Neural progenitor cell (in vitro differentiated cells): Measurements from ENCODE around the gene C6orf62.

Experiments used
- EZH2 ChIP-seq: fragments of 200-600 bp; sonication (generic); IDR thresholded peaks from 2 replicates; pipeline ENCODE4 v1.6.1; 2017; ENCODE audit warnings: antibody characterized with exemption, mild to moderate bottlenecking, moderate library complexity
- EZH2phosphoT487 ChIP-seq: fragments of 200-600 bp; sonication (generic); IDR thresholded peaks from 2 replicates; pipeline ENCODE4 v1.6.1; 2017; ENCODE audit warnings: antibody characterized with exemption
- TF ChIP-seq, protein P1 (sequence below): fragments of 200-600 bp; sonication (generic); IDR thresholded peaks from 2 replicates; pipeline ENCODE4 v1.5.1; 2017; ENCODE audit warnings: antibody characterized with exemption, mild to moderate bottlenecking

DNA sequence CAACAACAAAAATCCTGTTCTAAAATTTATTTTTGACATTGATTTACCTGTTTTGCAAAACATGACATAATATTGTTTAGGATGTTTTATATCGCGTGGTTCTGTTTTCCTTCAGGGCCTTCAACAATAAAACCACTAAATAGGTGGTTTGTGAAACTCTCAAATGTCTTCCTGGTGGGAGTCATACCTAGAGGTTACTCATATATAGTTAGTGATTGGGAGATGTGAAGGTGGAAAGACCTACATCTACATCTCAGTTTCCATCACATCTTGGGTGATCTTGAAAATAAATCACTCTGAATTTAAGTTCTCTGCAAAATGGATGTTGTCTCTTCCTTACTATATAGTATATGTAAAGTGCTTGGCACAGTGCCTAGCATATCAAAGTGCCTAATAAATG lies 22.9 kb downstream of the C6orf62 start:
- TF ChIP-seq, protein P1, sequence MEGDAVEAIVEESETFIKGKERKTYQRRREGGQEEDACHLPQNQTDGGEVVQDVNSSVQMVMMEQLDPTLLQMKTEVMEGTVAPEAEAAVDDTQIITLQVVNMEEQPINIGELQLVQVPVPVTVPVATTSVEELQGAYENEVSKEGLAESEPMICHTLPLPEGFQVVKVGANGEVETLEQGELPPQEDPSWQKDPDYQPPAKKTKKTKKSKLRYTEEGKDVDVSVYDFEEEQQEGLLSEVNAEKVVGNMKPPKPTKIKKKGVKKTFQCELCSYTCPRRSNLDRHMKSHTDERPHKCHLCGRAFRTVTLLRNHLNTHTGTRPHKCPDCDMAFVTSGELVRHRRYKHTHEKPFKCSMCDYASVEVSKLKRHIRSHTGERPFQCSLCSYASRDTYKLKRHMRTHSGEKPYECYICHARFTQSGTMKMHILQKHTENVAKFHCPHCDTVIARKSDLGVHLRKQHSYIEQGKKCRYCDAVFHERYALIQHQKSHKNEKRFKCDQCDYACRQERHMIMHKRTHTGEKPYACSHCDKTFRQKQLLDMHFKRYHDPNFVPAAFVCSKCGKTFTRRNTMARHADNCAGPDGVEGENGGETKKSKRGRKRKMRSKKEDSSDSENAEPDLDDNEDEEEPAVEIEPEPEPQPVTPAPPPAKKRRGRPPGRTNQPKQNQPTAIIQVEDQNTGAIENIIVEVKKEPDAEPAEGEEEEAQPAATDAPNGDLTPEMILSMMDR, result no peak
- TF ChIP-seq EZH2, result no peak
- no peak for TF ChIP-seq EZH2phosphoT487
